ENCODE measurements around the gene CCRL2.
"Not testable (repeated sequence)": the region's sequence is repeated elsewhere in the genome, so short reads cannot be mapped to it uniquely, and the experiment has no call there.

CCRL2 gene

DNA sequence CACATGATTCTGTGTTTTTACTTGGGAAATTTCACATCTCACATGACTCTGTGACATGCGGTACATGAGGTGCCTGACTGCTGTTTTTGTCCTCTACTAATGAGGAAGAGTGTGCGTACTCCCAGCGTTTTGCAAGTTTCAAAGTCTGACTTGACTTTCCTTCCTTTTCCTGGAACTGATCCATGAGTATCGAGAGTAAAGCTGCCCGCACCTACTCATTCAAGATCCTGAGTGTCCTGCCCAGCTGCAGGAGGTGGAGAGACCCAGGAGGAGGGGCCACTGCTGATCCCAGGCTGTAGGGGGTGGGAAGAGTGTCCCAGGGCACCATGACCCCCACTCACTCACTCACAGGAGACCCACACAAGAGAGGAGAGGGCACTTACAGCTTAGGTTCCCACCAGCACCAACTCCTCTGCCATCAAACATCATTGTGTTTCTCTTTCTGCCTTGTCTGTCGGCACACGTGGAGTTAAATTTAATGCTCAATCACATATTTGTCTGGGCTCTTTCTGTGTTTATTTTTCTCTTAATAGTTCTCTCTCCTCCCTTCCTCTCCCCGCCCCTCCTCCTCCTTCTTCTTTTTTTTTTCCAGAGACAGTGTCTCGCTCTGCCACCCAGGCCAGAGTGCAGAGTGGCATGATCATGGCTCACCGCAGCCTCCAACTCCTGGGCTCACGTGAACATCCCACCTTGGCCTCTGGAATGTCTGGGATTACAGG lies 1.6 kb upstream of the CCRL2 start:
- no peak for DNase-seq

DNA sequence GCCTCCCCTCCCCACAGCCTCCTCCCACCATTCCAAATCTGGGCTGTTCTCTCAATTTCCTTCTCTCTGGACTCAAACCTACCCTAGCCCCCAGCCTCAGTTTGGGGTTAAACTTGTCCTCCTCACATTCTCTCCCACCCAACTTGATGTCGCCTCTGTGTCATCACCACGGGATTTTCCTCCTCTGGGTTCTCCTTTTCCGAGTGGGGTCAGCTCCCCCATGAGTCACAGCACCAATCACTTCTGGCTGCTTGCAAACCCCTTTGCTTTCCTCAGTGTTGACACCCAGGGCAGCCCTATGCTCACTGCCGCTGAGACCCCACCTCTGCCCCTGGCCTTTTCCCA lies 644 bp upstream of the CCRL2 start:
- no peak for DNase-seq

DNA sequence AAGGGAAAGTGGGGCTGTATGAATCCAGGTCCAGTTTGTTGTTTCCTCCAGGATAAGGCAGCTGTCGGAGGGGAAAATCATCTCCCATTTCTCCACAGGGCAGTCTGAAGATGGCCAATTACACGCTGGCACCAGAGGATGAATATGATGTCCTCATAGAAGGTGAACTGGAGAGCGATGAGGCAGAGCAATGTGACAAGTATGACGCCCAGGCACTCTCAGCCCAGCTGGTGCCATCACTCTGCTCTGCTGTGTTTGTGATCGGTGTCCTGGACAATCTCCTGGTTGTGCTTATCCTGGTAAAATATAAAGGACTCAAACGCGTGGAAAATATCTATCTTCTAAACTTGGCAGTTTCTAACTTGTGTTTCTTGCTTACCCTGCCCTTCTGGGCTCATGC lies 911 bp downstream of the CCRL2 start:
- DNase-seq: no peak

DNA sequence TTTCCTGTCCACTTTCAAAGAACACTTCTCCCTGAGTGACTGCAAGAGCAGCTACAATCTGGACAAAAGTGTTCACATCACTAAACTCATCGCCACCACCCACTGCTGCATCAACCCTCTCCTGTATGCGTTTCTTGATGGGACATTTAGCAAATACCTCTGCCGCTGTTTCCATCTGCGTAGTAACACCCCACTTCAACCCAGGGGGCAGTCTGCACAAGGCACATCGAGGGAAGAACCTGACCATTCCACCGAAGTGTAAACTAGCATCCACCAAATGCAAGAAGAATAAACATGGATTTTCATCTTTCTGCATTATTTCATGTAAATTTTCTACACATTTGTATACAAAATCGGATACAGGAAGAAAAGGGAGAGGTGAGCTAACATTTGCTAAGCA lies 1.8 kb downstream of the CCRL2 start:
- DNase-seq: no peak

DNA sequence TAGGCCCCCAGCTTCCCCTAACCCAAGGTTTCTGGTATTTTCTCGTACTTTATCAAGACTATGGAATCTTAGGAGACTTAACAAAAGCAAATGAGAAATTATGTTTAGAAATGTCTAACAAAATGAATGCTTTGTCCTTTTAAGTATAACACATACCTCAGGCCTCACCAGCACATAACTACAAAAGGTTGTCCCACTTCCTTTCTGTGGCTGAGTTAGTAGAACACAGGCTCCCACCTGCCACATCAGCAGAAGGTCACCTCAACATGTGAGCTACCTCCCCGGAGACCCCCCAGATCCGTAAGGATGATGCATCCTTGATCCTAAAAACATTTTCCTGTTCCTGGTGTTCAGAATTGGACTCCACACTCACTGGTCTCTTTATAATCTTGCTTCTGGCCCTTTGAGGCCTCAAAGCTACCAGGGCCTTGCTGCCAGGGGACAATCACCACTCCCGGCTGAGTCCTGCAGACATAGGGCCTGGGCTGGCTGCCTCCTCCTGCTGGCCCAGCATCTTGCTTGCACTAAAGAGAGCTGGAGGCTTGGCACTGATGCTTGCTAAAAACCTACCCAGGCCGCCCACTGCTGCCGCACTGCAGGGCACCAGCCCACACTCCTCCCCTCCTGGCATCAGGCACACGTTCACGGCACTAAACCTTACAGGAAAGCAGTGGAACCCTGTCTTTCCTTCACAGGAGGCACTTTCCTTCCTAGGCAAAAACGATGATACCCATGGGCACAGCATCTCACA lies 2.9 kb downstream of the CCRL2 start:
- DNase-seq: no peak

DNA sequence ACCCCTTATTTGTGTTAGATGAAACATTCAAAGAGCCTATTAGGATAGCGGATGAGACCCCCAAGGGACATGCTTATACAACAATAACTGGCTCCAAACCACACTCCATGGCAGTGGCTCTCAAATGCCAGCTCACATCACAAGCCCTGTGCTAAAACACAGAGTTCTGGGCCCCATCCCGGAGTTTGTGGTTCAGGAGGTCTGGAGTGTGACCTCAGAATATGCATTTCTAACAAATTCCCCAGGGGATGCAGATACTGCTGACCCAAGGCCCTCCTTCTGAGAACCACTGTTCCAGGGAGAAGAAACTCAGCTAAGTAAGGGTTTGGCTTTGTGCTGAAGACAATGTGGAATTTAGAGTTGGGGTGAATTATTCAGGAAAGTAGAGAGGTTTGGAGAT lies 3.6 kb downstream of the CCRL2 start:
- DNase-seq: no peak

DNA sequence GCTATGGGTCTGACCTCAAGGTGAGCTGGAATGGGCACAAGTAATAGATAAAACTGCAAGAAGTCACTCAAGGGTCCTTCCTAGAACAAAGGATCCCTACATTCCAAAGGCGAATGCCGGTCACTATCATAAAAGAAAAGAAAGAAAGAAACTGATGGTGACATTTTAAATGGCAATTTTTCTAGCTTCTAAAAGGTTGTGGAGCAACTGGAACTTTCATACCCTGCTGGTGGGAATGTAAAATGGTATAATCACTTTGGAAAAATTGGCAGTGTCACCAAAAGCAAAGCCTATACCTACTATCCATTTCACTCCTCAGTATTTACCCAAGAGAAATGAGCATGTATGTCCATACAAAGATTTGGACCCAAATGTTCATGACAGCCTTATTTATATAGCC lies 4.2 kb downstream of the CCRL2 start:
- DNase-seq: no peak

DNA sequence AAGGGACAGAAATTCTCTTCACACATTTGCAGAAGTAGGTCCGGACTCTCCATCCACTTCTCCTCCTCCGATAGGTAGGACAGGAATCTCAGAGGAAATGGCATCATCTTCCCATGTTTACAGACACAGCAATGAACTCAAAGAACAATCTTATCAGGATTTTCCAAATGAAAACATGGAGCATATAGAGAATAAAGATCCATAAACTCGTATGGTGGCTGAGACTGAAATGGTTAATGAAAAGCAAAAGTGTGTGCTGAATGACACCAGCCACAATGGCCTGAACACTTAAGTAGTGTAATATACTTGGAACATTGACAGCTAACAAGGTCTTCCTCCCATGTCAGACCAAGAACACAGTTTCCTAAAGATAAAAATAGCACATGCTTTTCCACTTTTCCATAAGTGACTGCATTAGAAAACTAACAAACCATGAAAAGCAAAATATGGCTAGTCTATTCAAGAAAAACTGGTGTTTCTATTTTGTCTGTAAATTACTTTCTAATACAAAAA lies 5.8 kb downstream of the CCRL2 start:
- no peak for DNase-seq

DNA sequence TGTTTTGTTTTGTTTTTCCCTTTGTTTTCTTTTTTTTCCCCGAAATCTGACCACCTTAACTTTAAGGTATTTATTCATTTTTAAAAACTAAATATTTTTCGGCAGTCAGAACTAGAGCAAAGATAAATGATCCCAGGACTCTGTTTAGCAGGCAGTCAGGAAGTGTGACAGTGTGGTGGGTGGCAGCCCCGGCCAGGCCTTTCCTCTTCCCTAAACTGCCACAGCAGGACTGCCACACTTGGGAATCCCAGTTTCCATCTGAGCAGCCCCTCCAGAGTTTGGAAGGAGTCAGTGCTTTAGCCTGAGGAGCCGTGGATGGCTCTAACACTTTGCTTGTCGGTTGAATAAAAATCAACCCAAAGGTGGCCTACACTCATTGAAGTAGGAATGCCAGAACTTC lies 6.9 kb downstream of the CCRL2 start:
- no peak for DNase-seq

DNA sequence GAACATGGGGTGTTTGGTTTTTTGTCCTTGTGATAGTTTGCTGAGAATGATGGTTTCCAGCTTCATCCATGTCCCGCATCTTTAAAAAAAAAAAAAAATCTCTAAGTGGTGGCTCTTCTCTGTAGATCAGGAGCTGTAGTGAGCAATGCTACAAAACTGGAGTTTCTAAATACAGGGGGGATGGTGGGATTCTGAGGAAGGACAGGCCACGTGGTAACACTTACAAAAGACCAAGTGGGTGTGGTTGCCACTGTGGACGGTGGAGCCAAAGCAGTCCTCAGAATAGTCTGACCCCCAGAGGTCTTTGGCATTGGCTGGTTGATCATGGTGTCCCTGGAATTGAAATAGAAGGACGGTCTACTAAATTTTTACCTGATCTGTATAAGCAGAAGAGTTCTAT lies 7.7 kb downstream of the CCRL2 start:
- no peak for DNase-seq

DNA sequence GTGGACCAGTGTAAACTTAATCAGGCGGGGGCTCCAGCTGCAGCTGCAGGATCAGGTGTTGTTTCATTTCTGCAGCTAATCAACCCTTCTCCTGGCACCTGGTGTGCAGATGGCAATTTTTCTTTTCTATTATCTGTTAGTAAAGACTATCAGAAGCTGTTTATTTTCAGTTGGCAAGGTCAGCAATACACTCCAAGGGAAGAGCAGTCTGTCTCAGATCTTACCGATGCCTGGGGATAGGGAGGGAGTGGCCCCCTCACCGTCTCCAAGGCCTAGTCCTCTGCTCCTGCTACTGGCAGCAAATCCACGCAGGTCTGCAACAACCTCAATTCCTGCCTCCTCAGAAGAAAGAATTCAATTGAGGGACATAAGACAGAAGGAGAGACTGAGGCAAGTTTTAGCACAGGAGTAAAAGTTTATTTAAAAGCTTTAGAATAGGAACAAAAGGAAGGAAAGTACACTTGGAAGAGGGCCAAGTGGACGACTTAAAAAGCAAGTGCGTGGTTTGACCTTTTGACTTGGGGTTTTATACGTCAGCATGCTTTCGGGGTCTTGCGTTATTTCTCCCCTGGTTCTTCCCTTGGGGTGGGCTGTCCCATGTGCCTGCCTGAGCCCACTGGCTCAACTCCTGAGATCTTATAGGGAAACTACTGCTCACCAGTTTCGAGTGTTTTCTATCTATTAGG lies 9.2 kb downstream of the CCRL2 start:
- no peak for DNase-seq

DNA sequence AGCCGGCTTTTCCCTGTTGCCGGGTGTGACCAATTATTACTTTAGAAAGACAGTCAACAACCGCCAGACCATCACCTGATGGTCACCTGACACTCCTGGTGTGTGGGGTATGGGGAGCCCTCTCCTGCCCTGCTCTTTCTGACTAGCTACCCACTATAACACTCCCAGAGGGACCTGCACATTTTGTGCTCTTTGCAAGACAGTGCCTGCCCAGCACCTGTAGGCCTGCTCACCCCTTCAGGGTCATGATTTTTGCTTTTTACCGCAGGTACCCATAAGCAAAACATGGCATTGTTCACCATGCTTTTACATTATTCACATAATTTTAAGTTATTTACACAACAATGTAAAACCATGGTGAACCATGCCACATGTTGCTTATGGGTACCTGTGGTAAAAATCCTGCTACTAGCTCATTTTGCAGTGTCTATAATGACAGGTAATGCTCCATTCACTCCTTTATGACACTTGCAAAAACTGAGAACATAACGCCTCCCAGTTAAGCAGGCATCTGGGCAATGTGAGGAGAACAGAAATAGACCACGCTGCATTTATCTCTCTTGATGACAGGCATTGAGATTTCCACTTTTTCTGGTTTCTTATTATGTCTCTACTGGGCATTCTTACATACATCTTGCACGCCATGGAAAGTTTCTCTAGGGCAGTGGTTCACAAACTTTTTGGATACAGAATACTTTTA lies 9.9 kb downstream of the CCRL2 start:
- DNase-seq: no peak

DNA sequence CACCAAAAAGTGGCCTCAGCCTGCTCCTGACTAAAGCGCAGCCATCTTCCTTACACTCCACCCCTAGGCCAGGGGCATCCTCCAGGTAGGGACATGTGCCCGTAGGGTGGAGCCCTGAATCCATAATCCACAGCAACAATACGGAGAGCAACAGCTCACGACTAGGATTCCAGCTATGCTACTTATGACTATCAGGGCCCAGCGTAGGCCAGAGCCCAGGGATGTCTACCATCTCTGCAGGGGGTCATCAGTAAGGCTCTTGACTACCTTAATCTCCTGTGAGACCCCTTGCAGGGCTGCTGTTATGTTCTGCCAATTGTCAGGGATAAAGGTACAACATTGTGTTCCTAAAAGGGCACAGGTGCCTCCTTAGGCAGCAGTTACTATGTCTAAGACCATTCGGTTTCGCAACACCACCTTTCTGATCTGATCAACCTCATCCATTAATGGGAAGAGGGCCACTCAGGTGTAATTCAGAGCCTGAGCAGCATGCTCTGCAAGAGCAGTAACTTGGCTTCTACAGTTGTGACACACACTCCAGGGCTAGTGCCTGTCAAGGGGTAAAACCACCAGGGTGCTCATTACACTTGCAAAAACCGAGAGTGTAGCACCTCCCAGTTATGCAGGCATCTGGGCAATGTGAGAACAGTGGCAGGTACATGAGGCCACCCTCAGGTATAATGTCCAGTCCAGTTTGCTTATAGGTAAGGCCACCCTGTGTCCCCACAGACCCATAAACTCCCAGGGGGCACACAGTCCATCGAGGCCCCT lies 11.0 kb downstream of the CCRL2 start:
- DNase-seq: no peak

DNA sequence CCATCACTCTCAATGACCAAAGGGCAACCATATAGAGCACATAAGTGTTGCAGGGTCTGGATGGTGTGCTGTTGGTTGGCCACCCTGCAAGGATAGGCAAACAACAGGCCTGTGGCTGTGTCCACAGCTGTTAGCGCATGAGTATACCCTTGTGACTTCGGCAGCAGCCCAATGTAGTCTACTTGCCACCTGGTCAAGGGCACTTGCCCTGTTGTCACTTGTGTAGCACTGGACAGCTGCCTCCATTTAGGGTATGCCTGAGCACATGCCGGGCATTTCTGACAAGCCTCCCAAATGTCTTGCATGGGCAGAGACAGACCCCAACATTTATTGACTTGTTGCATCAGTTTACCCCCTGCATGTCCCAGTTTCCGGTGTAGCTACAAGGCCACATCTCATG lies 12.8 kb downstream of the CCRL2 start:
- DNase-seq: no peak

DNA sequence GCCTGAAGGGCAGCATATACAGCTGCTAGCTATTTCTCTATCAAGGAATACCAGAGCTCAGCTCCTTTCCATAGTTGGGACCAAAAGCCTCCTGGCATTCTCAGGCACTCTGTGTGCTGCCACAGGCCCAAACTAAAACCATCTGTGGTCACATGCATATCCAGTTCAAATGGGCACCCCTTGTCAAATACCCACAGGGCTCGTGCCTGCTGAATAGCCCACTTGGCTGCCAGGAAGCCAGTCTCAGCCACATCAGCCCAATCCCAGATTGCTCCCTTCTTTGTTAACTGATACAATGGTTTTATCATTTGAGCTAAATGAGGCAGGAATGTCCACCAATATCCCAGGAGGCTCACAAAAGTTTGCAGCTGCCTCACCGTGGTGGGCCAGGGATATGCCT lies 13.9 kb downstream of the CCRL2 start:
- DNase-seq: no peak

DNA sequence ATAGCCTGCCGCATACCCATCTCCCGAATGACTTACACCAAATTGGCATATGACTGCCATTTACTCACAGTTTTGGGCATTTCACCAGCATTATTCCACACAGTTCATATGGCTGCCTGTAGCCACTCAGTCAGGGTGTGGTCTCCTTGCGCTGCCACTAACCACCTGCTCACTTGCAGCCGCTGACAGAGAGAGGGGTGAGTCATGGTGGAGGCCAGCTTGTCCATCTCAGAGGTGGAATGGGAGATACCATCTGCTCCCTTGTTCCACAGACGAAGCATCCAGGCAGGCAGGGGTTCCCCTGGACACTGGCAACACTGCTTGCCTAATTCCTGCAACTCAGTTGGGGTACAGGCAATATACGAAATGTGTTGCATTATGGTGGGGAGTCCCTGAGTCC lies 15.6 kb downstream of the CCRL2 start:
- no peak for DNase-seq

DNA sequence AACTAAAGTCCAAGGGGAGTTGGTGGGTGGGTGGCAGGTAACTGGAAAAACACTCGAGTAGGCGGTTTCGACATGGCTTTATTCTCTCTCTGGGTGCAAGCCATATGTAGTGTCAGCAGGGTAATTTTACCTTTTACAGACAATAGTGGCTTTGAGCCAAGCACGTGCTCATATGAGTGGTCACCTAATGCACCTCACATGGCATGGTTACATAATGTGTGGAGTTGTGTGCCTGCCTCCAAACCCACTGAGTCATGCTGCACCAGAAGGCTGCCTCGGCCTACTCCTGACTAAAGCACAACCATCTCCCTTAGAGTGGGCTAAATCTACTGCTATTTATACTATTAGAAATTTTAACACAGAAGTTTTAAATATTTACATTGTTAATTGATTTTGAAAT lies 16.5 kb downstream of the CCRL2 start:
- no peak for DNase-seq

DNA sequence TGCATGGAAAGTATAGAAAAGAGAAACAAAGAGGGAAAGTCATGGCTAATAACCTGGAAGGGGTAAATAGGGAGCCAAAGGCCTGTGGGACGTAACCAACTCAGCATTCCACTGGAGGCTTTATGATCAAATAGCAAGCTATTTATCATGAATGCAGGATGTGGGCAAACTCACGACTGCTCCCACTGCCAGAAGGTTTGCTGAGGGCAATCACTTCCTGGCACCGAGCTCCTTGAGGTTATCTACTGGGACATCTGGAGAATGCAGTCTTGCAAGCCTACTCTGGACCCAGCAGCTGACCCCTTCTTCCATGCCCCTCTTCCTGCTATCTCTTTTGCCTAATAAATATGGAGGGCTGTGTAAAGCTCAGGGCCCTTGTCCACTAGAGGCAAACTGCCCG lies 19.4 kb downstream of the CCRL2 start:
- not testable (repeated sequence) for DNase-seq

DNA sequence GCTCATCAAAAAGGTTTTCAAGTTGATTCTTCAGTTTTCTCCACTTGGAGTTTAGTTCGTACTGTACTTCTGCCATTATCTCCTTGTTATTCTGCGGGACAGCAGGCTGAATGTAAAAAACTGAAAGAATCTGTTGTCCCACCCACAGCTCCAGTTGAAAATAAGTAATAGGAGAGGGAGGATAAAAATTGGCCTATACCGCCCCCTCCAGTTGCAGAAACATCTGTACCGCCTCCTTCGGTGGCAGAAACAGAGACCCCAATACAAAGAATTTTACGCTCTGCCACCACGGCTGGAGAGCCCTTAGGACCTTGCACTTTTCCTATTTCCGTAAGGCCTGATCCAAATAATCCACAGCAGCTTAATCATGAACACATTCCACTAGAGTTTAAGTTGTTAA lies 20.3 kb downstream of the CCRL2 start:
- DNase-seq: not testable (repeated sequence)

DNA sequence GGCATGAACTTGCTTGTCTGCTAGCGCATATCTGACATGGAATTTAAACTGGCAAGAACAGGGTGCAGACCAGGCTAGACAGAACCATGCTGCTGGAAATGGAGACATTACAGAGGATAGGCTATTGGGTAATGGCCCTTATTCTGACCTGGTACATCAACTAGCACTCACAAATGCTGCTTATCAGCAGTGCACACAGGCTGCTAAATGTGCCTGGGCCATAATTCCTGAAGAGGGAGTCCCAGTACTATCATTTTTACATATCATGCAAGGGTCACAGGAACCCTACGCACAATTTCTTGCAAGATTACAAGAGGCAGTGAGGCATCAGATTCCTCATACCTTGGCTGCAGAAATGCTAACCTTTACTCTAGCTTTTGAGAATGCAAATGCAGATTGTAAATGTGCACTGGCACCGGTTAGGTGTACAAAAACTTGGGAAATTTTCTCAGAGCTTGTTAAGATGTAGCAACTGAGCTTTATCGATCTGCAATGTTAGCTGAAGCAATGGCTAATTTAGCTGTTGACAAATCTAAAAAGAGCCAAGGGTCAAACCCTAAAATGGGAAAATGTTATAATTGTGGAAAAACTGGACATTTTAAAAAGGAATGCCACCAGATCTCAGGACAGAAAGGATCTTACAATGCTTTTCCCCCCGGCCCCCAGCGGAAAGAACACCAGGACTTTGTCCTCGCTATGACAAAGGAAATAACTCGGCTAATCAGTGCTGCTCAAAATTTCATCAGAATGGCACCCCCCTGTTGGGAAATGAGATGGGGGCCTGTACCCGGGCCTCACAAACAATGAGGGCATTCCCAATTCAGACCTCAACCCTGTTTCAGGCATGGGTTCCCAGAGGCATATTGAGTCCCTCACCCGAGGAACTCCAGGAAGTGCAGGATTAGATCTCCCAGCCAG lies 21.1 kb downstream of the CCRL2 start:
- DNase-seq: no peak

DNA sequence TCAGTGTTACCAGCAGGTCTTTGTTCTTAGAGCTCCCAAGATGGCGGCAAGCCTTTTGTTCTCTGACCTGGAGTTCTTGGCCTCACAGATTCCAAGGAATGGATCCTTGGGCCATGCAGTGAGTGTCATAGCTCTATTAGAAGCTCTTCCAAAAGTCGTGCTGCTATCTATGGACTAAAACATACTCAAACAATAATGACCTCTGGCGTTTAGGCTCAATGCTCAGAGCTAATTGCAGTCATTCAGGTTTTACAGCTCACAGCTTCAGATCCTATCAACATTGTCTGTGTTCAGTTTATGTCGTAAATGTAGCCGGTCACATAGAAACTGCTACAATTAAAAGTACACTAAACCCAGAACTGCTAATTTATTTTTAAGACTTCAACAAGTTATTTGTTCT lies 22.2 kb downstream of the CCRL2 start:
- DNase-seq: no peak

DNA sequence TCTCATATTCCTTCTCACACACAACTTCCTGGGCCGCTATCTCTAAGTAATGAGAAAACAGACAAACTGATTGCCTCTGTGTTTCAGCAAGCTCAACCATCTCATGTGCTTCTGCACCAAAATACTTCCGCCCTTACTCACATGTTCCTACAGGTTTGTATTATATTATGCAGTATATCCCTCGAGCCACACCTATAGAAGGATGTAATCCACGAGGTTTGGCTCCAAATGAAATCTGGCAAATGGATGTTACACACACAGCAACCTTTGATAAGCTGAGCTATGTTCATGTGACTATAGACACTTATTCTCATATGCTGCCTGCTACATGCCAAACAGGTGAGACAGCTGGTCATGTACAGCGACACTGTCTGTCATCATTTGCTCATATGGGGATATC lies 22.6 kb downstream of the CCRL2 start:
- no peak for DNase-seq

All from NCI-H1092 (cell line).